Upper lobe of right lung (tissue), 1 donor: ENCODE data around the gene TGOLN2. TPM values are rescaled to one million over a fixed set of nuclear protein-coding genes. Genes with fewer than 3 reads are reported as not detected.
"Not testable (repeated sequence)": the region's sequence is repeated elsewhere in the genome, so short reads cannot be mapped to it uniquely, and the experiment has no call there.

Experiments
- ATAC-seq: fragments of 200-7000 bp; cut with Tn5 transposase; one replicate; pipeline ENCODE4 v1.9.1; 2020; ENCODE audit warnings: mild to moderate bottlenecking, moderate library complexity
- DNase-seq: peaks from one replicate; pipeline ENCODE4 v3.0.0-alpha.2; 2020
- H3K27ac ChIP-seq: fragments of 200-600 bp; one replicate; pipeline ENCODE4 v1.8.0; 2022
- H3K27me3 ChIP-seq: fragments of 200-600 bp; one replicate; pipeline ENCODE4 v1.8.0; 2022; ENCODE audit warnings: mild to moderate bottlenecking
- H3K36me3 ChIP-seq: fragments of 200-600 bp; one replicate; pipeline ENCODE4 v1.8.0; 2022
- H3K4me1 ChIP-seq: fragments of 200-600 bp; one replicate; pipeline ENCODE4 v1.8.0; 2022
- H3K4me3 ChIP-seq: fragments of 200-600 bp; one replicate; pipeline ENCODE4 v1.8.0; 2022; ENCODE audit warnings: mild to moderate bottlenecking
- H3K9me3 ChIP-seq: fragments of 200-600 bp; one replicate; pipeline ENCODE4 v1.8.0; 2022
- intact Hi-C: fragments of 100-400 bp; cut with DNase I; formaldehyde crosslinking; loops from one replicate; pipeline ENCODE4 v1.11.0; 2022
- total RNA-seq: library from RNA; stranded (reverse); fragmentation: NEBNext Ultra II Directional; extraction: Animal tissue kit (Norgen Biotek cat#: 25700); gene quantifications from one replicate; pipeline ENCODE4 v1.2.1, GENCODE V29; 2021
- TF ChIP-seq, protein P1 (sequence below): fragments of 200-600 bp; IDR thresholded peaks from one replicate; pipeline ENCODE4 v1.8.0; 2022; ENCODE audit warnings: antibody characterized with exemption
- donor health status: DM: no; HTN: yes; CAD: no; lungs with severe emphysema.

The TGOLN2 gene
- total RNA-seq, 1 donor from 2014 or later: 156 TPM

DNA sequence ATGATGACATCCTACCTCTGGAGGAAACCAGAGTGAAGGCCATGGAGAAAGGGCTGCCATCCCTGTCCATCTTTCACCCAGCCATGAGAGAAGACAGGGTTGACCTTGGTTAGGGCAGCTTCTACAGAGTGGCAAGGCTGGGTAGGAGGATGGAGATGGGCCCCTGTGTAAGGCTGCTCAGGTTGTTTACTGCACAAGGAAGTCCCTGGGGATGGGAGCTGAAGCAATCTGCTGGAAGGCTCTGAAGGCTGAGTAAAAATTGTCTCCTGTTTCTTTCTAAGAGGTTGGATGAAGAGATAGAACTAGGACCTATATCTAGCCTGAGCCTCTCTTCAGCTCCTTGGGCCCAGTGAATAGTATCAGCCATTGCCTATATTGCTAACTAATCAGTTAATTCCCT lies 41.1 kb upstream of the TGOLN2 start:
- H3K27me3 ChIP-seq: no peaks in the 10 kb centered on the region
- DNase-seq: no peak

GRCh38 chr2:85367180-85367579 lies 39.4 kb upstream of the TGOLN2 start:
- DNase-seq (no peak), ATAC-seq (no peak)
- Histone ChIP-seq H3K4me3 (no peak overlapping the region), H3K36me3 (peaks cover 20% of the 10 kb centered on the region), H3K27me3 (no peaks in the 10 kb centered on the region), H3K27ac (no peak overlapping the region), H3K4me1 (no peaks in the 10 kb centered on the region), H3K9me3 (no peaks in the 10 kb centered on the region)
- intact Hi-C loops: no loop called here
- TF ChIP-seq, protein P1, sequence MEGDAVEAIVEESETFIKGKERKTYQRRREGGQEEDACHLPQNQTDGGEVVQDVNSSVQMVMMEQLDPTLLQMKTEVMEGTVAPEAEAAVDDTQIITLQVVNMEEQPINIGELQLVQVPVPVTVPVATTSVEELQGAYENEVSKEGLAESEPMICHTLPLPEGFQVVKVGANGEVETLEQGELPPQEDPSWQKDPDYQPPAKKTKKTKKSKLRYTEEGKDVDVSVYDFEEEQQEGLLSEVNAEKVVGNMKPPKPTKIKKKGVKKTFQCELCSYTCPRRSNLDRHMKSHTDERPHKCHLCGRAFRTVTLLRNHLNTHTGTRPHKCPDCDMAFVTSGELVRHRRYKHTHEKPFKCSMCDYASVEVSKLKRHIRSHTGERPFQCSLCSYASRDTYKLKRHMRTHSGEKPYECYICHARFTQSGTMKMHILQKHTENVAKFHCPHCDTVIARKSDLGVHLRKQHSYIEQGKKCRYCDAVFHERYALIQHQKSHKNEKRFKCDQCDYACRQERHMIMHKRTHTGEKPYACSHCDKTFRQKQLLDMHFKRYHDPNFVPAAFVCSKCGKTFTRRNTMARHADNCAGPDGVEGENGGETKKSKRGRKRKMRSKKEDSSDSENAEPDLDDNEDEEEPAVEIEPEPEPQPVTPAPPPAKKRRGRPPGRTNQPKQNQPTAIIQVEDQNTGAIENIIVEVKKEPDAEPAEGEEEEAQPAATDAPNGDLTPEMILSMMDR: no peak

More for the DNA sequence above, 41.1 kb upstream of the TGOLN2 start:
- Histone ChIP-seq H3K9me3 (no peaks in the 10 kb centered on the region), H3K27ac (no peak overlapping the region), H3K36me3 (peaks cover 3% of the 10 kb centered on the region), H3K4me1 (no peaks in the 10 kb centered on the region), H3K4me3 (no peak overlapping the region)
- ATAC-seq: no peak
- intact Hi-C loops: no loop called here
- TF ChIP-seq, protein P1: no peak

DNA sequence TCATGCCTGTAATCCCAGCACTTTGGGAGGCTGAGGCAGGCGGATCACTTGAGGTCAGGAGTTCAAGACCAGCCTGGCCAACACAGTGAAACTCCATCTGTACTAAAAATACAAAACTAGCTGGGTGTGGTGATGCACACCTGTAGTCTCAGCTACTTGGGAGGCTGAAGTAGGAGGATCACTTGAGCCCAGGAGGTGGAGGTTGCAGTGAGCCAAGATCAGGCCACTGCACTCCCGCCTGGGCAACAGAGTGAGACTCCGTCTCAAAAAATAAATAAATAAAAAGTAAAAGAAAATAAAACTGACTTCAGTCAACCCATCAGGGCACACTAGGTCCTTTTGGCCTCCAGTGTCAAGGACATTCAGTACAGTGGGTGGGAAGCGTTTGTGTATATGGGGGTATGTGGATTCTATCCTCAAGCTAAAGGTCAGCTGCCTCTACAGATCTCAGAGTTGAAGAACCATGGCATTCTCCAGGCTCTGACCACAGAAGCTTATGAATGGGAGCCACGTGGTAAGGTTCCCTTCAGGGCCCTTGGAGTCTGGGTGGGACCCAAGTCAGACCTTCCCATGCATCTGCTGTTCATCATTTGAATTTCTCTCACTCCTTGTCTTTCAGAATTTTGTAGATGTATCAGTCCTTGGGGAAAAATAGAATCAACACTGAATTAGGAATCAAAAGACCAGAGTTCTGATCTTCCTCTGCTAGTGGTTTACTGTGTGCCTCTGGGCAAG lies 35.0 kb upstream of the TGOLN2 start:
- H3K4me3 ChIP-seq, H3K27me3 ChIP-seq, DNase-seq, H3K9me3 ChIP-seq, intact Hi-C loops, ATAC-seq, H3K4me1 ChIP-seq, H3K27ac ChIP-seq: not testable (repeated sequence)
- H3K36me3 ChIP-seq: peaks cover 47% of the 10 kb centered on the region

GRCh38 chr2:85357736-85358135 lies 29.9 kb upstream of the TGOLN2 start:
- Histone ChIP-seq H3K4me3 (no peak overlapping the region), H3K27ac (no peak overlapping the region), H3K9me3 (no peaks in the 10 kb centered on the region), H3K36me3 (peaks cover 38% of the 10 kb centered on the region), H3K27me3 (no peaks in the 10 kb centered on the region), H3K4me1 (peaks cover 23% of the 10 kb centered on the region)
- ATAC-seq (no peak), DNase-seq (no peak)
- TF ChIP-seq, protein P1: no peak
- intact Hi-C loops: no loop called here

DNA sequence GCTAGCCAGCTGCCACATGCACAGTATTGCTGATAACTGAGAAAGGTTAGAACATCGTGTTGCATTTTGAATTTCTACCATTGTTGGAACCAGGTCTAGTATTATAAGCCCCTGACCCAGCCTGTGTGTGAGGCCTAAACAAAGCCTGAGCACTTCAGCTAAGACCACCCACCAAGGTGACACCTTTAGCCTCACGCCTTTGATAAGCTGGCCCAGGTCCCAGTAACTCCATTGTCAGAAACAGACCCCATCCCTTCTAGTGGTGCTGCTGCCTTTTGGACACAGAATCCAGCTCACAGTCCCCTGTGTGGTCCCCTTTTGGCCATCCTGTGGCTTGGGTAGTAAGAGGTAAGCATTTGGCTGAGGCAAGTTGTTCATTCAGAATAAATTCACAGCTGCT lies 28.4 kb upstream of the TGOLN2 start:
- Histone ChIP-seq H3K4me3 (no peak overlapping the region), H3K27me3 (no peaks in the 10 kb centered on the region), H3K9me3 (no peaks in the 10 kb centered on the region), H3K36me3 (peaks cover 28% of the 10 kb centered on the region), H3K27ac (no peak overlapping the region), H3K4me1 (peaks cover 26% of the 10 kb centered on the region)
- no peak for ATAC-seq
- no peak for DNase-seq
- TF ChIP-seq, protein P1: no peak
- intact Hi-C loops: no loop called here

- Histone ChIP-seq H3K27ac (no peak overlapping the region), H3K9me3 (no peaks in the 10 kb centered on the region), H3K27me3 (no peaks in the 10 kb centered on the region), H3K4me1 (peaks cover 26% of the 10 kb centered on the region), H3K36me3 (peaks cover 34% of the 10 kb centered on the region), H3K4me3 (peak overlapping the region; percentile 87)
- intact Hi-C loops: no loop called here
- DNase-seq: no peak
- no peak for ATAC-seq
- TF ChIP-seq, protein P1: no peak
These were observed 27.7 kb upstream of the TGOLN2 start for GRCh38 chr2:85355521-85355920.
